ENCODE results near the gene FOXP1. TPM values are rescaled to one million over a fixed set of nuclear protein-coding genes. Genes with fewer than 3 reads are reported as not detected.

The FOXP1 gene
- total and polyA plus RNA-seq, 9 of the 15 experiments (the other 6 are each of a cell fraction or from before 2014, with no cell fraction given) = 7.7 to 34.5 (median 13.7) TPM

GRCh38 chr3:71397046-71397445 lies 186.5 kb downstream of the FOXP1 start:
- in situ Hi-C loops (cut with MboI) = no loop called here
- Histone ChIP-seq H3K4me2 (ENCODE audit: insufficient read depth, low read length) (no peak overlapping the region; the same call in 1 of the 2 replicates), H3K4me1 (replicated peaks in 1 of 2; ENCODE audit: control insufficient read depth in 2 of 2, insufficient read depth in 2 of 2, low read length in 2 of 2) (peaks cover 10 to 56% of the 10 kb centered on the region in 2 experiments; a peak in 4 of 5 replicates), H3K36me3 (ENCODE audit: control insufficient read depth, insufficient read depth, low read length) (no peaks in the 10 kb centered on the region), H3K4me3 (no peak overlapping the region), H3K9ac (ENCODE audit: insufficient read depth in 1 of 2, low read depth in 2 of 2, low read length in 2 of 2) (peak overlapping the region in 1 of 2 experiments; percentile 41; a peak in 1 of 4 replicates), H3K9me3 (replicated peaks; ENCODE audit: control insufficient read depth, insufficient read depth, low read depth, low read length) (no peaks in the 10 kb centered on the region), H3K79me2 (ENCODE audit: control insufficient read depth, insufficient read depth, low read length) (peaks cover 23% of the 10 kb centered on the region), H4K20me1 (replicated peaks; ENCODE audit: control insufficient read depth, insufficient read depth, low read length) (no peaks in the 10 kb centered on the region), H3K27ac (ENCODE audit: extremely low read depth, low read depth, low read length) (peak overlapping the region; percentile 10; the same call in 1 of the 3 replicates), H2AFZ (ENCODE audit: low read depth, low read length) (peak overlapping the region; percentile 72), H3K27me3 (ENCODE audit: control insufficient read depth in 2 of 2, insufficient read depth in 2 of 2, low read length in 2 of 2) (no peaks in the 10 kb centered on the region), H3K9me1 (ENCODE audit: control insufficient read depth, insufficient read depth, low read length) (no peaks in the 10 kb centered on the region)
- 17% methylated on average over 5 of the region's 5 CpGs for WGBS (ENCODE audit: insufficient coverage, low coverage, missing lambda C conversion rate)
- ChIA-PET CTCF (ENCODE audit: low intra/inter-chr PET ratio) (no interaction called here), POLR2A (interaction anchor here (0.6 to 1.1 kb wide), 4 partner anchors 8 to 181 kb away, joined by 3 to 5 read pairs (median 3); no protein-coding TSS in a partner anchor)
- intact Hi-C loops (cut with micrococcal nuclease) = loop anchor here (10.0 kb wide), 1 partner anchor 152 kb away; no protein-coding TSS in a partner anchor
- FAIRE-seq (no peak), DNase-seq (ENCODE audit: extremely low read depth in 1 of 4, low spot score in 3 of 4) (peak; percentile 32 to 77 (median 34)), ATAC-seq (peak; percentile 51)
- no TSS peak for BruUV-seq (replicated peaks)
- TF ChIP-seq E2F6 (IDR thresholded peaks at IDR 0.05; ENCODE audit: borderline replicate concordance in 1 of 2, extremely low read depth in 1 of 2, insufficient read depth in 1 of 2, insufficient read length in 1 of 2, low read depth in 1 of 2, low read length in 1 of 2, poor library complexity in 1 of 2, severe bottlenecking in 1 of 2) (peak in 1 of 2 experiments; percentile 44), RBM22 (IDR thresholded peaks at IDR 0.05; ENCODE audit: low read depth, low read length, poor library complexity, severe bottlenecking) (no peak), ZNF785 (CRISPR knock-in tag; IDR thresholded peaks at IDR 0.05) (no peak), REST (IDR thresholded peaks at IDR 0.05; ENCODE audit: borderline replicate concordance) (peak; percentile 65), REST (CRISPR knock-in tag; IDR thresholded peaks at IDR 0.05; ENCODE audit: low read depth) (no peak), CTCF (IDR thresholded peaks at IDR 0.05 in 2 of 3, conservative IDR thresholded peaks at IDR 0.05 in 1 of 3; ENCODE audit: insufficient read depth in 2 of 3, low read depth in 1 of 3, low read length in 3 of 3) (peak; percentile 10 to 43 (median 43); a peak in 4 of 6 replicates), L3MBTL2 (IDR thresholded peaks at IDR 0.05) (peak; percentile 21; the same call in 1 of the 2 replicates), HNRNPH1 (optimal IDR thresholded peaks at IDR 0.05; ENCODE audit: low read depth, low read length) (no peak), ZNF282 (CRISPR knock-in tag; IDR thresholded peaks at IDR 0.05) (no peak), MYC (IDR thresholded peaks at IDR 0.05; ENCODE audit: low read depth, low read length) (peak; percentile 74), MYC (CRISPR knock-in tag; IDR thresholded peaks at IDR 0.05; ENCODE audit: borderline replicate concordance, low read depth) (no peak)
